Peyer's patch (tissue), 4 donors: ENCODE results near the gene TCEAL9.

Experiments used
- CTCF ChIP-seq, 6 experiments: fragments of 450-650 bp in 4 of 6; fragments of 200-600 bp in 2 of 6; sonication (generic) in 1 of 6; IDR thresholded peaks; one replicate each; pipeline ENCODE4 v1.5.1; 2017 to 2019; ENCODE audit warnings: antibody characterized with exemption in 6 of 6, mild to moderate bottlenecking in 3 of 6, moderate library complexity in 1 of 6
- POLR2A ChIP-seq, 2 donors: fragments of 450-650 bp; IDR thresholded peaks; one replicate each; pipeline ENCODE4 v1.5.1; 2017; ENCODE audit warnings: antibody characterized with exemption in 2 of 2, mild to moderate bottlenecking in 2 of 2, moderate library complexity in 2 of 2

- TF ChIP-seq CTCF (IDR thresholded peaks at IDR 0.05) = no peak
- TF ChIP-seq POLR2A (IDR thresholded peaks at IDR 0.05) = no peak
Measured at GRCh38 chrX:103384672-103385071, 28.4 kb downstream of the TCEAL9 start.
